GM12878 (cell line): ENCODE measurements around the gene TOB2. TPM values are rescaled to one million over a fixed set of nuclear protein-coding genes. Genes with fewer than 3 reads are reported as not detected.

Experiments
- BACH1 ChIP-seq: fragments of 450-650 bp; IDR thresholded peaks from 2 replicates; pipeline ENCODE4 v1.6.1; 2017; ENCODE audit warnings: mild to moderate bottlenecking, borderline replicate concordance
- BCL11A ChIP-seq: IDR thresholded peaks from 2 replicates; pipeline ENCODE4 v1.6.1; 2011; ENCODE audit warnings: low read depth, low read length
- GABPA ChIP-seq: IDR thresholded peaks from 2 replicates; pipeline ENCODE4 v1.6.1; 2014; ENCODE audit warnings: antibody characterized with exemption, low read depth, mild to moderate bottlenecking, inconsistent platforms
- IRF3 ChIP-seq: fragments of 450-650 bp; IDR thresholded peaks from 2 replicates; pipeline ENCODE4 v1.6.1; 2014; ENCODE audit warnings: mild to moderate bottlenecking
- KAT2A ChIP-seq: conservative IDR thresholded peaks from 2 replicates; pipeline ENCODE4 v1.6.1; 2011; ENCODE audit warnings: low read depth, low read length; ENCODE audit not compliant: control insufficient read depth
- MTA2 ChIP-seq: fragments of 450-650 bp; IDR thresholded peaks from 2 replicates; pipeline ENCODE4 v1.6.1; 2016; ENCODE audit warnings: low read depth, mild to moderate bottlenecking, moderate library complexity
- RFX5 ChIP-seq: IDR thresholded peaks from 2 replicates; pipeline ENCODE4 v1.6.1; 2011; ENCODE audit warnings: low read depth, low read length, improper control_type of control experiment
- SREBF1 ChIP-seq: IDR thresholded peaks from 2 replicates; pipeline ENCODE4 v1.6.1; 2012; ENCODE audit warnings: mild to moderate bottlenecking, low read length
- SRF ChIP-seq, 2 experiments: IDR thresholded peaks; 2 replicates each; pipeline ENCODE4 v1.6.1; 2011; ENCODE audit warnings: low read depth in 2 of 2, low read length in 2 of 2, mild to moderate bottlenecking in 1 of 2, moderate library complexity in 1 of 2
- TBL1XR1 ChIP-seq: IDR thresholded peaks from 2 replicates; pipeline ENCODE4 v1.6.1; 2012; ENCODE audit warnings: low read depth, low read length, improper control_type of control experiment
- ZNF592 ChIP-seq: fragments of 450-650 bp; IDR thresholded peaks from 2 replicates; pipeline ENCODE4 v1.6.1; 2017; ENCODE audit warnings: mild to moderate bottlenecking, moderate library complexity
- ZNF687 ChIP-seq: fragments of 450-650 bp; IDR thresholded peaks from 2 replicates; pipeline ENCODE4 v1.6.1; 2017; ENCODE audit warnings: mild to moderate bottlenecking, moderate library complexity
- polyA plus RNA-seq, 11 experiments: library from polyadenylated mRNA; depleted of rRNA in 4 of 11; unstranded in 6 of 11; stranded (reverse) in 5 of 11; fragments of >200 nt; fragmentation: Nextera tagmentation in 4 of 11; fragmentation: Illumina TruSeq in 1 of 11; extraction: Ambion mirVana in 4 of 11; extraction: Trizol in 1 of 11; gene quantifications; 1 replicate in 1 of 11; 2 replicates in 10 of 11; pipeline versions ENCODE4 v1.2.1 to v1.2.3, GENCODE V29; 2011 to 2016; ENCODE audit warnings: inconsistent platforms in 2 of 11, missing spikeins in 2 of 11, low read depth in 1 of 11
- total RNA-seq, 4 experiments: library from RNA; depleted of rRNA in 3 of 4; stranded (reverse); fragments of >200 nt in 3 of 4; fragmentation: Illumina TruSeq in 1 of 4; extraction: Trizol in 1 of 4; gene quantifications; 2 replicates each; pipeline versions ENCODE4 v1.2.1 to v1.2.3, GENCODE V29; 2013 to 2021
- TF ChIP-seq, protein P1 (sequence below): fragments of 450-650 bp; IDR thresholded peaks from 2 replicates; pipeline ENCODE4 v1.6.1; 2017; ENCODE audit warnings: antibody characterized with exemption, mild to moderate bottlenecking, moderate library complexity
- TF ChIP-seq, protein P2 (sequence below): fragments of 450-650 bp; IDR thresholded peaks from 2 replicates; pipeline ENCODE4 v1.6.1; 2017; ENCODE audit warnings: mild to moderate bottlenecking

Gene TOB2
- total and polyA plus RNA-seq, 10 of the 15 experiments (the other 5 are each of a cell fraction or from before 2014, with no cell fraction given): 4.5 to 32.0 (median 15.1) TPM

DNA sequence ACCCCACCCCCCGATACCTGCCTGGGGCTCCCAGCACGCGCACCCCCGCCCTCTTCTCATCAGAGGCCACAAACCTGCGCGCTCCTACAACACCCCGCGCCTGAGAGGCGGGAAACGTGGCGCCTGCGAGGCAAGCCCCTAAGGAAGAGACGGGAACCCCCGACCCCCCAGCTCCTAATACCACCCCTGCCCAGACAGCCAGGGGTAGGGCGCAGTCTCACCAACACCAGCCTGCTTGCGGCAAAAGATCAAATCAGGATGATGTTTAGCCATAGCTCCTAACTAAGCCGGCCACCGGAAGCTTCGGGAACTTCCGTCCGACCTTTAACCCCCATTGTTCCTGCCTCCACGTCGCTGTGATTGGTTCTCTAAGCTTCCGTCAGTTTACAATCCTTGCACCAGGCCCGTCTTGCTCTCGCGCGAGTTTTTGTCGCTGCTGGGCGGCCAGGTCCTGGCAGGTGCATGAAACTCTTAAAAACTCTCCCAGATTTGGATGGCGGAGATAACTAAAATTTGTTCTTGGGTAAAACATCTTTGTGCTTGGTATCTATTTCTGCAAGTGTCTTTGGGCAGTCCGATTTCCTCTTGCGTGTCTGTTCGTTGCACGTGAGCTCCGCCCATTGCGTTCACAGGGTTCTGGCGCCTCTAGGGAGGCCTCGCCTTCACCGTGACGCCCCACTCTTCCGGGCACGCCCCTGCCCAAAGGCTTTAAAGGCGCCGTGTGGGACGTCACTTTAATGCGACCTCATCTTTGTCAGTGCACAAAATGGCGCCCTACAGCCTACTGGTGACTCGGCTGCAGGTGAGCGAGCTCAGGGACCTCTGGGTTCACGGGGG is 22.0 kb upstream of the TOB2 start, which contains the start of the genes ACO2 and PHF5A (continued):
- TF ChIP-seq IRF3 (no peak), RFX5 (peak; percentile 10; the same call in 1 of the 2 replicates), BACH1 (peak; percentile 49; the same call in 1 of the 2 replicates), GABPA (peak; percentile 95), ZNF687 (peak; percentile 97), ZNF592 (no peak), MTA2 (peak; percentile 91), BCL11A (no peak), TBL1XR1 (peak; percentile 60; the same call in 1 of the 2 replicates), KAT2A (no peak), SREBF1 (peak; percentile 71), SRF (IDR thresholded peaks at IDR 0.05; ENCODE audit: low read depth in 2 of 2, low read length in 2 of 2) (peak; percentile 91 to 96)
- TF ChIP-seq, protein P1, sequence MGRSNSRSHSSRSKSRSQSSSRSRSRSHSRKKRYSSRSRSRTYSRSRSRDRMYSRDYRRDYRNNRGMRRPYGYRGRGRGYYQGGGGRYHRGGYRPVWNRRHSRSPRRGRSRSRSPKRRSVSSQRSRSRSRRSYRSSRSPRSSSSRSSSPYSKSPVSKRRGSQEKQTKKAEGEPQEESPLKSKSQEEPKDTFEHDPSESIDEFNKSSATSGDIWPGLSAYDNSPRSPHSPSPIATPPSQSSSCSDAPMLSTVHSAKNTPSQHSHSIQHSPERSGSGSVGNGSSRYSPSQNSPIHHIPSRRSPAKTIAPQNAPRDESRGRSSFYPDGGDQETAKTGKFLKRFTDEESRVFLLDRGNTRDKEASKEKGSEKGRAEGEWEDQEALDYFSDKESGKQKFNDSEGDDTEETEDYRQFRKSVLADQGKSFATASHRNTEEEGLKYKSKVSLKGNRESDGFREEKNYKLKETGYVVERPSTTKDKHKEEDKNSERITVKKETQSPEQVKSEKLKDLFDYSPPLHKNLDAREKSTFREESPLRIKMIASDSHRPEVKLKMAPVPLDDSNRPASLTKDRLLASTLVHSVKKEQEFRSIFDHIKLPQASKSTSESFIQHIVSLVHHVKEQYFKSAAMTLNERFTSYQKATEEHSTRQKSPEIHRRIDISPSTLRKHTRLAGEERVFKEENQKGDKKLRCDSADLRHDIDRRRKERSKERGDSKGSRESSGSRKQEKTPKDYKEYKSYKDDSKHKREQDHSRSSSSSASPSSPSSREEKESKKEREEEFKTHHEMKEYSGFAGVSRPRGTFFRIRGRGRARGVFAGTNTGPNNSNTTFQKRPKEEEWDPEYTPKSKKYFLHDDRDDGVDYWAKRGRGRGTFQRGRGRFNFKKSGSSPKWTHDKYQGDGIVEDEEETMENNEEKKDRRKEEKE: no peak
- TF ChIP-seq, protein P2, sequence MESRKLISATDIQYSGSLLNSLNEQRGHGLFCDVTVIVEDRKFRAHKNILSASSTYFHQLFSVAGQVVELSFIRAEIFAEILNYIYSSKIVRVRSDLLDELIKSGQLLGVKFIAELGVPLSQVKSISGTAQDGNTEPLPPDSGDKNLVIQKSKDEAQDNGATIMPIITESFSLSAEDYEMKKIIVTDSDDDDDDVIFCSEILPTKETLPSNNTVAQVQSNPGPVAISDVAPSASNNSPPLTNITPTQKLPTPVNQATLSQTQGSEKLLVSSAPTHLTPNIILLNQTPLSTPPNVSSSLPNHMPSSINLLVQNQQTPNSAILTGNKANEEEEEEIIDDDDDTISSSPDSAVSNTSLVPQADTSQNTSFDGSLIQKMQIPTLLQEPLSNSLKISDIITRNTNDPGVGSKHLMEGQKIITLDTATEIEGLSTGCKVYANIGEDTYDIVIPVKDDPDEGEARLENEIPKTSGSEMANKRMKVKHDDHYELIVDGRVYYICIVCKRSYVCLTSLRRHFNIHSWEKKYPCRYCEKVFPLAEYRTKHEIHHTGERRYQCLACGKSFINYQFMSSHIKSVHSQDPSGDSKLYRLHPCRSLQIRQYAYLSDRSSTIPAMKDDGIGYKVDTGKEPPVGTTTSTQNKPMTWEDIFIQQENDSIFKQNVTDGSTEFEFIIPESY: peak; percentile 21; the same call in 1 of the 2 replicates
